ENCODE data around the gene UPK1A.

- TF ChIP-seq EZH2 (IDR thresholded peaks at IDR 0.05; ENCODE audit: borderline replicate concordance, low read depth, low read length, severe bottlenecking) (no peak), CTCF (IDR thresholded peaks at IDR 0.05; ENCODE audit: extremely low read depth in 1 of 2, insufficient read depth in 1 of 2, low read depth in 1 of 2, low read length in 2 of 2) (no peak), POLR2AphosphoS5 (IDR thresholded peaks at IDR 0.05; ENCODE audit: insufficient read depth, low read depth, low read length) (no peak)
These were observed 20.4 kb upstream of the UPK1A start for GRCh38 chr19:35645680-35646511.
